ENCODE results near the gene DCHS1. TPM values are rescaled to one million over a fixed set of nuclear protein-coding genes. Genes with fewer than 3 reads are reported as not detected.

Gene DCHS1
- polyA plus RNA-seq, 12 donors = 32.3 to 51.2 (median 39.6) TPM; not detected in 1

- DNase-seq = no peak
These were observed 59.3 kb downstream of the DCHS1 start for GRCh38 chr11:6596239-6596877.

DNA sequence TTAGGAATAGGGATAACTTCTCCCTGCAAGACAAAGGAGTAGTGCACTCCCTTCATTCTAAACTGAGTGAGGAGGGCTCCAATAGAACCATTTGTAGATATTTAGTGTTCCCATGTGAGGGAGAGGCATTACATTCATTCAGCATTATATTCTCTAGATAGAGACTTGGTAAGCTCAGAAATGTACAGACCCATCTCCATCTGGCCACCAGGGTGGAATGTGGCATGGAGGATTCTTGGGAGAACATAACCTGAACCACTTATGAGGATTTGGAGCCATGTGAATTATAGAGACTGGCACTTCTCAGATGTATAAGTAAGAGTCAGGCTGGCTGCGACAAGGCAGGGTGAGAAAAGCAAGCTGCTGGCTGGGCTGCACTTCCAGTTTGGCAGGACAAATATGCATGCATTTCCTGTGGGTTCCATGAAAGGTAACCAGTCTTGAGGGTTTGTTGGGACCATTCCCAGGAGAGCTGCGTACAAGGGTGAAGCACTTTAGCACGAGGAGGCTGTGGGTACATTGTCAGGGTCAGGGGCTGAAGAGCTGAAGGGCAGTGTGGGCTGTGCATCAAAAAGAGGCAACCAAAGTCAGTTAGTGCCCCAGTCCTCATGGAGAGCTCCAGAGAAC lies 61.4 kb downstream of the DCHS1 start:
- DNase-seq = no peak

- DNase-seq = no peak
These were observed 67.6 kb downstream of the DCHS1 start for GRCh38 chr11:6588018-6588417.

- DNase-seq = no peak
These were observed 68.2 kb downstream of the DCHS1 start for GRCh38 chr11:6587360-6587953.

- no peak for DNase-seq
These were observed 68.9 kb downstream of the DCHS1 start for GRCh38 chr11:6586434-6587359.

DNA sequence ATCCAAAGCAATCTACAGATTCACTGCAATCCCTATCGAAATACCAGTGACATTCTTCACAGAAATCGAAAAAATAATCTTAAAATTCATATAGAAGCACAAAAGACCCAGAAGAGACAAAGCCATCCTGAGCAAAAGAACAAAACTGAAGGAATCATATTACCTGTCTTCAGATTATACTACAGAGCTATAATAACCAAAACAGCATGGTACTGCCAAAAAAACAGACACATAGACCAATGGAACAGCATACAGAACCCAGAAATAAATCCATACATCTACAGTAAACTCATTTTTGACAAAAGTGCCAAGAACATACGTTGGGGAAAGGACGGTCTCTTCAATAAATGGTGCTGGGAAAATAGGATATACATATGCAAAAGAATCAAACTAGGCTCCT lies 71.1 kb downstream of the DCHS1 start:
- DNase-seq = no peak

DNA sequence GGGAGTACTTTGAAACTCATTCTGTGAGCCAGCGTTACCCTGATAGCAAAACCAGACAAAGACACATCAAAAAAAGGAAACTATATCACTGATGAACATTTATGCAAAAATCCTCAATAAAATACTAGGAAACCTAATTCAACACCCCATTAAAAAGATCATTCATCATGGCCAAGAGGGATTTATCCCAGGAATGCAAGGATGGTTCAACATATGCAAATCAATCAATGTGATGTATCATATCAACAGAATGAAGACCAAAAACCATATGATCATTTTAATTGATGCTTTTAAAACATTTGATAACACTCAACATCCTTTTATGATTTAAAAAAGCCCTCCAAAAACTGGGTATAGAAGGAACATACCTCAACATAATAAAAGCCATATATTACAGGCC lies 72.0 kb downstream of the DCHS1 start:
- no peak for DNase-seq

DNA sequence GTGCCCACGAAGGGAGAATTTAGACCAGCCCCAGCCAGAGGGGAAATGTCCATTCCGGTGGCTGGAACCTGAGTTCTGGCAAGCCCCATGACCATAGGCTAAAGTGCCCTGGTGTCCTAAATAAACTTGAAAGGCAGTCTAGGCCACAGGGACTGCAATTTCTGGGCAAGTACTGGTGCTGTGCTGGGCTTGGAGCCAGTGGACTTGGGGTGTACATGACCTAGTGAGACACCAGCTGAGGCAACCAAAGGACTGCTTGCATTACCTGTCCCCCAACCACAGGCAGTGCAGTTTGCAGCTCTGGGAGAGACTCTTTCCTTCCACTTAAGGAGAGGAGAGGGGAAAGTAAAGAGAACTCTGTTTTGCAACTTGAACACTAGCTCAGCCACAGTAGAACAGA lies 75.9 kb downstream of the DCHS1 start:
- DNase-seq = no peak

DNA sequence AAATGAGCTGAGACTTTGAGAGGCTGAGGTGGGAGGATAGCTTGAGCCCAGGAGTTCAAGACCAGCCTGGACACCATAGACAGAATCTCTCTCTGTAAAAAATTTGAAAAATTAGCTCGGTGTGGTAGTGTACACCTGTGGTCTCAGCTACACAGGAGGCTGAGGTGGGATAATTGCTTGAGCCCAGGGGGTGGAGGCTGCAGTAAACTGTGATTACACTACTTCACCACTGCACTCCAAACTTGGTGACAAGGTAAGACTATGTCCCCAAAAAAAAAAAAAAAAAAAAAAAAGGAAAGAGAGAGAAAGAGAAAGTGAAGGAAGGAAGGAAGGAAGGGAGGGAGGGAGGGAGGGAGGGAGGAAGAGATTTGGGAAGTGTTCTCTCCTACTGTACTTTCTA lies 77.5 kb downstream of the DCHS1 start:
- DNase-seq = no peak

DNA sequence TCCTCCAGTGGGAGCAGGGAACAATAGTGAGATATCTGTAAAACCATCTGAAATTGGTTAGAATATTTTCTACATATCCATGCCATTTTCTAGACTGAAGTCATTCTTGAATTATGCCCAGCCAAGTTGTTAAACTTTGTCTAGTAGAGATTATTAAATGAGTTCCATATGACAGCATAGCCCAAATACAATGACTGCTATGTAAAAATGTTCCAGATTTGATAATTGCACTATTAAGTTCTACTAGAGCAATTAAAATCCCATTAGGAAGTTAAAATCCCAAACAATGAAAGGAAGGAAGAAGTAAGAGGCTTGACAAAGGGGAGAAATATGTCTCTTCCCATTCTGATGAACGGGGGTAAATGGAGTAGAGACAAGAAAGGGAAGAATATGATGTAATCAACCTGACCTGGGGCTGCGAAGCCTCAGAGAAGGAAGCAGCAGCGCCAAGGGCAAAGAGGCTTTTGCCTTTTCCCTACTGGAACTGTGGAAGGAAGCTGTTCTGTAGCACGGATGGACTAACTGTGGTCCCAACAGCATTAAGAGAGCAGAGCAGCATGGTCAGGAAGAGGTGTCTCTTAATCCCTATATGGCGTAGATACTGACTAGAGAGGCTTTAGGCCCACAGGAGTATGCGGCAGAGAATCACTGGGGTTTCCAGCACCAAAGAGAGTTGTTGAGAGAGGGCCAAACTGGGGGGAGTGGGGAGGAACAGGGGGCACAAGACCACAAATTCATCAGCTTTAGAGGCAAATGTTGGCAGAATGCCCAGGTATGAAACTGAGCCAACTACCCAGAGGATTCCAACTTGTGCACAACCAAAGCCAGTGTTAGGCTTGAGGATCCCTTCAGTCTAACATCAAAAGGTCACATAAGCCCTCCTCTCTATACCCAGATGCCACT lies 78.9 kb downstream of the DCHS1 start:
- DNase-seq = peak; percentile 52

GRCh38 chr11:6574816-6575715 lies 80.5 kb downstream of the DCHS1 start:
- no peak for DNase-seq

GRCh38 chr11:6572215-6572614 lies 83.4 kb downstream of the DCHS1 start:
- no peak for DNase-seq

DNA sequence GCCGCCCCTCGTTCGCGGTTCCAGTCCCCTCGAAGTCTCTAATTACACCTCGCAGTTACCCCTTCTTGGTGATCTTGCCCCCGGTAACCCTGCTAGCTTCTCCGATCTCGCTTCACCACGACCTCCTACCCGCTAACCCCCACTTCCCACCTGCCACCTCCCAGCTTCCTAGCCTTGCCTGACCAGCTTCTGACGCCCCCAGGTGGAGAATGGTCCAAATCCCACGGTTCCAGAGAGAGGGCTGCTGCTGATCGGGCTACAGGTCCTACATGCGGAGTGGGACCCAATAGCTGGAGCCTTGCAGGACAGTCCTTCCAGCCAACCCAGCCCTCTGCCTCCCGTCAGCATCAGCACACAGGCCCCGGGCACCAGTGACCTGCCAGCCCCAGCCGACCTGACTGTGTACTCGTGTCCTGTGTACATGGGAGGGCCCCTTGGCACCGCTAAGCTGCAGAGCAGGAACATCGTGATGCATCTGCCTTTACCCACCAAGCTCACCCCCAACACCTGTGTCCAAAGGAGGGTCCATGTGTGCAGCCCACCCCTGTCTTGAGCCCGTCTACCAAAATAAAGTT lies 84.1 kb downstream of the DCHS1 start:
- no peak for DNase-seq

Other genes with a start within 250 kb of the DCHS1 start
- 10 to 100 TPM in 11 of 12 donors, not detected in 1; 20.5 to 32.5 (median 28.1) TPM for gene APBB1, start 236.7 kb downstream of the DCHS1 start, polyA plus RNA-seq (ENCODE audit: insufficient read length in 12 of 12)
- gene HPX, start 214.8 kb downstream of the DCHS1 start, polyA plus RNA-seq (ENCODE audit: insufficient read length in 12 of 12) = 1 to 10 TPM in 10 of 12 donors, not detected in 2; 1.1 to 6.6 (median 1.8) TPM
- gene TRIM3, start 181.9 kb downstream of the DCHS1 start, polyA plus RNA-seq (ENCODE audit: insufficient read length in 12 of 12) = 10 to 100 TPM in 11 of 12 donors, not detected in 1; 11.3 to 27.6 (median 13.7) TPM
- 10 to 100 TPM in 11 of 12 donors, not detected in 1; 25.7 to 57.2 (median 34.5) TPM for gene ARFIP2, start 174.5 kb downstream of the DCHS1 start, polyA plus RNA-seq (ENCODE audit: insufficient read length in 12 of 12)
- gene TIMM10B, start 174.3 kb downstream of the DCHS1 start, polyA plus RNA-seq (ENCODE audit: insufficient read length in 12 of 12) = 10 to 100 TPM in 11 of 12 donors, not detected in 1; 14.6 to 24.2 (median 20.1) TPM
- 10 to 100 TPM in 4 of 12 donors, 1 to 10 TPM in 7, not detected in 1; 3.7 to 12.6 (median 8.2) TPM for gene DNHD1, start 158.5 kb downstream of the DCHS1 start, polyA plus RNA-seq (ENCODE audit: insufficient read length in 12 of 12)
- gene RRP8, start 52.2 kb downstream of the DCHS1 start, polyA plus RNA-seq (ENCODE audit: insufficient read length in 12 of 12) = 10 to 100 TPM in 11 of 12 donors, not detected in 1; 18.6 to 23.3 (median 19.2) TPM
- gene ILK, start 52.0 kb downstream of the DCHS1 start, polyA plus RNA-seq (ENCODE audit: insufficient read length in 12 of 12) = 100 to 1,000 TPM in 11 of 12 donors, not detected in 1; 120 to 152 (median 136) TPM
- gene TAF10, start 43.6 kb downstream of the DCHS1 start, polyA plus RNA-seq (ENCODE audit: insufficient read length in 12 of 12) = 100 to 1,000 TPM in 8 of 12 donors, 10 to 100 TPM in 3, not detected in 1; 54.3 to 126 (median 109) TPM
- gene TPP1, start 36.4 kb downstream of the DCHS1 start, polyA plus RNA-seq (ENCODE audit: insufficient read length in 12 of 12) = 10 to 100 TPM in 11 of 12 donors, not detected in 1; 37.1 to 78.2 (median 41.9) TPM
- gene MRPL17, start 27.5 kb upstream of the DCHS1 start, polyA plus RNA-seq (ENCODE audit: insufficient read length in 12 of 12) = 10 to 100 TPM in 11 of 12 donors, not detected in 1; 53.7 to 70.9 (median 61.2) TPM
- gene OR2AG2, start 116.2 kb upstream of the DCHS1 start, polyA plus RNA-seq (ENCODE audit: insufficient read length in 12 of 12) = under 1 TPM in 2 of 12 donors, not detected in 10; 0.04 to 0.21 TPM
- under 1 TPM in 1 of 12 donors, not detected in 11; 0.03 TPM for gene OR2AG1, start 127.2 kb upstream of the DCHS1 start, polyA plus RNA-seq (ENCODE audit: insufficient read length in 12 of 12)
- gene OR6A2, start 143.9 kb upstream of the DCHS1 start, polyA plus RNA-seq (ENCODE audit: insufficient read length in 12 of 12) = not detected
- not detected for gene OR10A5, start 189.9 kb upstream of the DCHS1 start, polyA plus RNA-seq (ENCODE audit: insufficient read length in 12 of 12)
- gene OR10A2, start 207.2 kb upstream of the DCHS1 start, polyA plus RNA-seq (ENCODE audit: insufficient read length in 12 of 12) = under 1 TPM in 1 of 12 donors, not detected in 11; 0.06 TPM
- not detected for gene OR10A4, start 220.8 kb upstream of the DCHS1 start, polyA plus RNA-seq (ENCODE audit: insufficient read length in 12 of 12)
- not detected for gene OR2D2, start 236.7 kb upstream of the DCHS1 start, polyA plus RNA-seq (ENCODE audit: insufficient read length in 12 of 12)

Measured in muscle of arm (tissue), 12 donors.